Ishikawa (cell line): ENCODE data around the gene OR6C65.
A peak's percentile ranks its signal among the peaks of the same experiment; 100 is the strongest.

Experiments
- CEBPB ChIP-seq: IDR thresholded peaks from 2 replicates; pipeline ENCODE4 v1.6.1; 2012
- CREB1 ChIP-seq: IDR thresholded peaks from 2 replicates; pipeline ENCODE4 v1.6.1; 2012; ENCODE audit warnings: low read depth
- EGR1 ChIP-seq: IDR thresholded peaks from 2 replicates; pipeline ENCODE4 v1.6.1; 2012
- EP300 ChIP-seq: IDR thresholded peaks from 2 replicates; pipeline ENCODE4 v1.6.1; 2012; ENCODE audit warnings: borderline replicate concordance
- FOXM1 ChIP-seq: IDR thresholded peaks from 2 replicates; pipeline ENCODE4 v1.6.1; 2012; ENCODE audit warnings: low read depth, borderline replicate concordance
- NFIC ChIP-seq: IDR thresholded peaks from 2 replicates; pipeline ENCODE4 v1.6.1; 2012
- RAD21 ChIP-seq: IDR thresholded peaks from 2 replicates; pipeline ENCODE4 v1.6.1; 2012; ENCODE audit warnings: low read depth
- TAF1 ChIP-seq: IDR thresholded peaks from 2 replicates; pipeline ENCODE4 v1.6.1; 2012; ENCODE audit warnings: low read depth, mild to moderate bottlenecking
- TCF12 ChIP-seq: IDR thresholded peaks from 2 replicates; pipeline ENCODE4 v1.6.1; 2012; ENCODE audit warnings: low read depth
- TEAD4 ChIP-seq: IDR thresholded peaks from 2 replicates; pipeline ENCODE4 v1.6.1; 2012
- YY1 ChIP-seq: IDR thresholded peaks from 2 replicates; pipeline ENCODE4 v1.6.1; 2012; ENCODE audit warnings: low read depth
- ZBTB7A ChIP-seq: IDR thresholded peaks from 2 replicates; pipeline ENCODE4 v1.6.1; 2012; ENCODE audit warnings: low read depth
- TF ChIP-seq, protein P1 (sequence below): IDR thresholded peaks from 2 replicates; pipeline ENCODE4 v1.6.1; 2012; ENCODE audit warnings: low read depth, mild to moderate bottlenecking
- TF ChIP-seq, protein P2 (sequence below): IDR thresholded peaks from 2 replicates; pipeline ENCODE4 v1.6.1; 2012
- TF ChIP-seq, protein P3 (sequence below): IDR thresholded peaks from 2 replicates; pipeline ENCODE4 v1.6.1; 2012

Gene OR6C65

DNA sequence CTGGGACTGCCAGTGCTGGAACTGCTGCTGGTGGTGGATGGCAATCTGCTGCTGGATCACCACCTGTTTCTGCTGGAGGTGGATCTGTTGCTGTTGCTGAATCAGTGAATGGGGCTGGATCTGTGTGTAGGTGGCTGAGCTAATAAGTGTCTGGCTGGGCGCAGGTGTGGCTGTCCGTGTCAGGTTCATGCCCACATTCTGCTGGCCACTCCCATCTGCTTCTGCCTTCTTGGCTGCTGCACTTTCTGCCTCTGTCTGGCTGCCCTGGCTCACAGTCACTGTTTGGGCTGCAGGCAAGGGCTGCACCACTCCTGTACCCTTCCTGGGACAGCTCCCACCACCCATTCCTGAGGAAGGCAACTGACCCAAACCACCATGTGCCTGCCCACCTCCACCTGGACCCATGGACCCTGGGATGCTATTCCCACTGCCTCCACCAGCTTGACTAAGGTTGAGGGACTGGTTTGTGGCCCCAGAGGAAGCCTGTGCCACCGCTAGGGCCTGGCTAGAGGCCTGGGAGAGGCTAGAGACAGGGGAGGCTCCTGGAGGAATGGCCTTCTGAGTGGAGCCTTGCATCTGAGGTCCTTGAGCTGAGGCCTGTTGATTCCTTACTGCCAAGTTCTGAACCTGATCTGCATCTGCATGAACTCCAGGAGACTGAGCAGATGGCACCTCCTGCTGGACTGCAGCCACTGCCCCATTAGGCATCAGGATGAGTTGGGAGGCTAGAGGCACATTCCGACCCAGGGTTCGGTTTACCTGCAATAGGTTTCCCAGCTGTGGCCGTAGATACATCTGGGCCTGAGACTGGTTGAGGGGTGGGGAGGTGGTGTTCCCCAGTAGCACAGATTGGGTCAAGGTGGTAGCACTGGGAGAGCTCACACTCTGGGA, 13.4 kb downstream of the OR6C65 start:
- TF ChIP-seq RAD21, result peak; percentile 20; the same call in 1 of the 2 replicates

DNA sequence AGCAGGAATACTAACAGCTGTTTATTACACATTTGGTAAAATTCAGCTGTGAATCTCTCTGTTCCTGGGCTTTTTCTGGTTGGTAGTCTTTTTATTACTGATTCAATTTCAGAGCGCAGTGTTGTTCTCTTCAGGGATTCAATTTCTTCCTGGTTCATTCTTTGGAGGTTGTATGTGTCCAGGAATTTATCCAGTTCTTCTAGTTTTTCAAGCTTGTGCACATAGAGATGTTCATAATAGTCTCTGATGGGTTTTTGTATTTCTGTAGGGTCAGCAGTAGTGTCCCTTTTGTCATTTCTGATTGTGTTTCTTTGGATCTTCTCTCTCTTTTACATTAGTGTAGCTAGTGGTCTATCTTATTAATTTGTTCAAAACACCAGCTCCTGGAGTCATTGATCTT, 16.6 kb downstream of the OR6C65 start:
- TF ChIP-seq, protein P1, sequence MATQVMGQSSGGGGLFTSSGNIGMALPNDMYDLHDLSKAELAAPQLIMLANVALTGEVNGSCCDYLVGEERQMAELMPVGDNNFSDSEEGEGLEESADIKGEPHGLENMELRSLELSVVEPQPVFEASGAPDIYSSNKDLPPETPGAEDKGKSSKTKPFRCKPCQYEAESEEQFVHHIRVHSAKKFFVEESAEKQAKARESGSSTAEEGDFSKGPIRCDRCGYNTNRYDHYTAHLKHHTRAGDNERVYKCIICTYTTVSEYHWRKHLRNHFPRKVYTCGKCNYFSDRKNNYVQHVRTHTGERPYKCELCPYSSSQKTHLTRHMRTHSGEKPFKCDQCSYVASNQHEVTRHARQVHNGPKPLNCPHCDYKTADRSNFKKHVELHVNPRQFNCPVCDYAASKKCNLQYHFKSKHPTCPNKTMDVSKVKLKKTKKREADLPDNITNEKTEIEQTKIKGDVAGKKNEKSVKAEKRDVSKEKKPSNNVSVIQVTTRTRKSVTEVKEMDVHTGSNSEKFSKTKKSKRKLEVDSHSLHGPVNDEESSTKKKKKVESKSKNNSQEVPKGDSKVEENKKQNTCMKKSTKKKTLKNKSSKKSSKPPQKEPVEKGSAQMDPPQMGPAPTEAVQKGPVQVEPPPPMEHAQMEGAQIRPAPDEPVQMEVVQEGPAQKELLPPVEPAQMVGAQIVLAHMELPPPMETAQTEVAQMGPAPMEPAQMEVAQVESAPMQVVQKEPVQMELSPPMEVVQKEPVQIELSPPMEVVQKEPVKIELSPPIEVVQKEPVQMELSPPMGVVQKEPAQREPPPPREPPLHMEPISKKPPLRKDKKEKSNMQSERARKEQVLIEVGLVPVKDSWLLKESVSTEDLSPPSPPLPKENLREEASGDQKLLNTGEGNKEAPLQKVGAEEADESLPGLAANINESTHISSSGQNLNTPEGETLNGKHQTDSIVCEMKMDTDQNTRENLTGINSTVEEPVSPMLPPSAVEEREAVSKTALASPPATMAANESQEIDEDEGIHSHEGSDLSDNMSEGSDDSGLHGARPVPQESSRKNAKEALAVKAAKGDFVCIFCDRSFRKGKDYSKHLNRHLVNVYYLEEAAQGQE, result no peak
- TF ChIP-seq TCF12 (no peak), CEBPB (no peak), EGR1 (no peak), ZBTB7A (no peak), NFIC (no peak), RAD21 (no peak), TEAD4 (no peak), CREB1 (no peak), YY1 (no peak), TAF1 (no peak), EP300 (no peak)
- TF ChIP-seq, protein P2, sequence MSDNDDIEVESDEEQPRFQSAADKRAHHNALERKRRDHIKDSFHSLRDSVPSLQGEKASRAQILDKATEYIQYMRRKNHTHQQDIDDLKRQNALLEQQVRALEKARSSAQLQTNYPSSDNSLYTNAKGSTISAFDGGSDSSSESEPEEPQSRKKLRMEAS, result no peak
- TF ChIP-seq, protein P3, sequence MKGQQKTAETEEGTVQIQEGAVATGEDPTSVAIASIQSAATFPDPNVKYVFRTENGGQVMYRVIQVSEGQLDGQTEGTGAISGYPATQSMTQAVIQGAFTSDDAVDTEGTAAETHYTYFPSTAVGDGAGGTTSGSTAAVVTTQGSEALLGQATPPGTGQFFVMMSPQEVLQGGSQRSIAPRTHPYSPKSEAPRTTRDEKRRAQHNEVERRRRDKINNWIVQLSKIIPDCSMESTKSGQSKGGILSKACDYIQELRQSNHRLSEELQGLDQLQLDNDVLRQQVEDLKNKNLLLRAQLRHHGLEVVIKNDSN, result no peak

DNA sequence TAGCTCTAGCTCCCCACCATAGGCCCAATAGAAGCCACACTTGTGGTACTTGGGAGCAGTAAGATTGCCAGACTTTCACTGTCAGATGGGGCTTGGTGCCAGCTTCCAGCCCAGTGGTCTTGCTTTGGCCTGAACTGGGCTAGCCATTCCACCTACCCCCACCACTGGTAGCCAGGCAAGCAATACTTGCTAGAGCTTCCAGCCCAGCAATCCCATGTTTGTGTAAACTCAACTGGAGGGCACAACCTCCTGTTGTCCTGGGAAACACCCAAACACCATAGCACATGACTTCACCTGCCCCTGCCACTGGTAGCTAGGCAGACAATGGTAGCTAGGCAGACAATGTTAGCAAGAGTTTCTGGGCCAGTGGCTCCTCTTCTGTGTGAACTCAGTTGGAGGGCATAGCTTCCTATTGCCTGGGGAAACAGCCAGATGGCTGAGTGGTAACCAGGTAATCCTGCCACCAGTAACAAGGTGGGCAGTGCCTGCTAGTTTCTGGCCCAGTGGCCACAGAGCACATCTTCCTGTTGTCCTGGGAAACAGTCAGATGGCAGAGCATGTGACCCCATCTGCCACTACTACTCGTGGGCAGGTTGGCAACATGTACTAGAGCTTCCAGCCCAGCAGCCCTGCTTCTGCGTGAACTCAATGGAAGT, 20.1 kb downstream of the OR6C65 start:
- TF ChIP-seq RAD21 (no peak), TEAD4 (no peak), YY1 (no peak), CEBPB (no peak), ZBTB7A (no peak), TCF12 (no peak)
- TF ChIP-seq, protein P3, result no peak

DNA sequence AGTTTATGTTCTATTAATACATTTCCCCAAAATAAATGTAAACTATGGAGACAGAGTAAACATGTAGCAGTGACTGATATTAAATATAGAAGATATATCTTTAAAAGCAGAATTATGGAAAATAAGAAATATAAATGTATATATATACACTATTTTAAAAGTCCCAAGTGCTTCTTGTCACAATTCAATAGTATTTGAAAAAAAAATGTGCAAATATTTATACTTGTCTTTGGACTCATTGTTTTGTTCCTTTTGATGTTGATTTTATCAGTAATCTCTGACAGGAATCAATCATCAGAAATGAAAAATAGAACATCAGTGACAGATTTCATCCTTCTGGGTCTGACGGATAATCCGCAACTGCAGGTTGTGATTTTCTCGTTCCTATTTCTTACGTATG, 25.6 kb downstream of the OR6C65 start, which contains the start of gene OR6C76:
TSS of gene OR6C76 (plus strand) at position 301 of the 400 bp plus-strand sequence. CDS start at position 301, 0 bp downstream.
- no peak for TF ChIP-seq EGR1
- TF ChIP-seq, protein P2, result no peak
- TF ChIP-seq CEBPB, result no peak
- TF ChIP-seq, protein P1, result no peak
- no peak for TF ChIP-seq ZBTB7A
- TF ChIP-seq TEAD4, result no peak

DNA sequence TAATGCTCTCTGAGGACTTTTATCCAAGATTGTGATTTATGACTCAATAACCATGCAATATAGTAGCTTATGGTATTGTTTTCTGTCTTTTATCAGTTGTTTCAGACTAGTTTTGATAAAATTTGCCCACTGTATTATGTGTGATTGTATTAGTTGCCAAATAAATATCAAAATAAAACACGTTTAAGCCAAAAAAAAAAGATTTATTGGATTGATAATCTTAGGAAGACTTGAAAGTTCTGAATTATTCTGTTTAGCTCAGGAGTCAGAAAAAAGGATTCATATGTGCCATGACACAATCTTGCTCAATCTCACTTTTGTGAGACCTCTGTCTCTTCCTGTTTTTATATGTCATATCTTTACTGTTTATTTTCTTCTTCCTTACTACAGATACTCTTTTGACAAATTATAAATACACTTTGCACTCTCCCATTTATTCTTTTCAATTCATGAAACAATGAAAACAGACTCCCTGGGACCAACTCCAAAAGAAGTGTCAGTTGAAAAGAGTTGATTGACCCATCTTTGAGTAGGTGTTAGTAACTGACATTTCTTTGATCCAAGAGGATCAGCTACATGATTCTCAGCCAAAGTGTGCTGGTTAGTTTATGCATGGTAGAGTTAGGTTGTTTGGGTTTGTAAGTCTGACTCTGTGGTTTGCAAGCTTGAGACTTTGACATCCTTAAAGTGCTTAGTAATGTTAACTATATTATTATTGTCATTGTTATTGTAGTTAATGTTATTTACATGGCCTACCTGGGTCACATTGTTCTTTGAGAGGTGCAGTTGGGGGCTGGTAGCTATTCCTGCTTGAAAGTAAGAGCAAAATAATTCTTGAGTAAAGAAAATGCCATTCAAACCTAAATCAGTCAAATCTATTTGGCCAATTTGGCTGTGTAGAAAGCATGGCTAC, 28.3 kb downstream of the OR6C65 start:
- no peak for TF ChIP-seq TCF12
- TF ChIP-seq YY1, result no peak

DNA sequence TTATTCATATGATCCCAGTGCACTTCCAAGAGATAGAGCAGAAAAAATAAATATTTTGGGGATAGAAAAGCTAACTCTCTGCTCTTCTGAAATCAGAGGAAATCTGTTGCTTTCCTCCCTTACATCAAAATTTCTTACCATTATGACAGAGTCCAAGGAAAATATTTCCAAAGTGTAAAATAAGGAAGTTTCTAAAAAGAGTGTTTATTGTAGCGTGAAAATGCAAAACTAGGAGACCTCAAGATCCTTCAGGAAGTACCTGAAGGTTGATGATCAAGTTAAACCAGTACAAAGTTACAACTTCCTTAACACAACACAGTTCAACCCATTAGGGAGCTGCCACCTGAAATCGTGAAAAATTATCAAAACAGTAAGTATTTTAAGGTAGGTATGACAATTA, 43.4 kb downstream of the OR6C65 start, which contains the start of gene OR6C2:
TSS of gene OR6C2 (plus strand) at position 301 of the 400 bp plus-strand sequence. CDS start 8,138 bp downstream, outside the sequence.
- TF ChIP-seq FOXM1, result no peak
- no peak for TF ChIP-seq ZBTB7A
- no peak for TF ChIP-seq NFIC
- no peak for TF ChIP-seq TEAD4
- TF ChIP-seq TAF1, result no peak
- TF ChIP-seq EGR1, result no peak
- TF ChIP-seq, protein P3, result no peak
- no peak for TF ChIP-seq EP300
- TF ChIP-seq CEBPB, result no peak
- TF ChIP-seq, protein P1, result no peak
- no peak for TF ChIP-seq YY1
- TF ChIP-seq, protein P2, result no peak
- TF ChIP-seq TCF12, result no peak
